Measurements from ENCODE around the gene ANTXR1.

DNA sequence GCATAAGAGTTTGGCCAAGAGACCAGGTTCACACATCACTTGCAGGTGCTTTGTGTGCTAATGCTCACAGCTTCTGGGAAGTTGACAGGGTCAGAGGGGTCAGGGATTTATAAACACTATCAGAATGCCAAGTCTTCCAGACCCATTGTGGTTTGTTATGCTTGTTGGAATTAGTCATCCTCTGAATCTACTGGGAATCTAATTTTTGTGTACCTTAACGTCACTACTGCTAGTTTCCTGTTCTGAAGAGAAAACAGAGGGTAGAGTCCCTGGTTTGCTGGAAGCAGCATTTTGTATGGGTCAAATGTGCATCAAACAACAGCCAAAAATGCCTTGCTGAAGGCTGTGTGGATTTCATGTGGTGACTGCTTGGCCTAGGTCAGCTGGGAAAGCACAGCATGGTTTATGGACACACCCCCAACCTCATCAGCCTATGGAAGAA, 33.3 kb downstream of the ANTXR1 start:
- TF ChIP-seq POLR2A (IDR thresholded peaks at IDR 0.05), result no peak
- TF ChIP-seq, protein P1, sequence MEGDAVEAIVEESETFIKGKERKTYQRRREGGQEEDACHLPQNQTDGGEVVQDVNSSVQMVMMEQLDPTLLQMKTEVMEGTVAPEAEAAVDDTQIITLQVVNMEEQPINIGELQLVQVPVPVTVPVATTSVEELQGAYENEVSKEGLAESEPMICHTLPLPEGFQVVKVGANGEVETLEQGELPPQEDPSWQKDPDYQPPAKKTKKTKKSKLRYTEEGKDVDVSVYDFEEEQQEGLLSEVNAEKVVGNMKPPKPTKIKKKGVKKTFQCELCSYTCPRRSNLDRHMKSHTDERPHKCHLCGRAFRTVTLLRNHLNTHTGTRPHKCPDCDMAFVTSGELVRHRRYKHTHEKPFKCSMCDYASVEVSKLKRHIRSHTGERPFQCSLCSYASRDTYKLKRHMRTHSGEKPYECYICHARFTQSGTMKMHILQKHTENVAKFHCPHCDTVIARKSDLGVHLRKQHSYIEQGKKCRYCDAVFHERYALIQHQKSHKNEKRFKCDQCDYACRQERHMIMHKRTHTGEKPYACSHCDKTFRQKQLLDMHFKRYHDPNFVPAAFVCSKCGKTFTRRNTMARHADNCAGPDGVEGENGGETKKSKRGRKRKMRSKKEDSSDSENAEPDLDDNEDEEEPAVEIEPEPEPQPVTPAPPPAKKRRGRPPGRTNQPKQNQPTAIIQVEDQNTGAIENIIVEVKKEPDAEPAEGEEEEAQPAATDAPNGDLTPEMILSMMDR (IDR thresholded peaks at IDR 0.05), result no peak

Measured in uterus (tissue), 2 donors.